ENCODE results near the gene NDRG4. TPM values are rescaled to one million over a fixed set of nuclear protein-coding genes. Genes with fewer than 3 reads are reported as not detected.
A peak's percentile ranks its signal among the peaks of the same experiment; 100 is the strongest.

Gene NDRG4
- 10 to 100 TPM in 4 of 5 donors, 1 to 10 TPM in 1; 9.8 to 16.5 (median 12.9) TPM for polyA plus RNA-seq (ENCODE audit: insufficient read depth in 1 of 5, insufficient read length in 5 of 5, low replicate concordance in 1 of 5)
- long read RNA-seq, donor 1, partial matches to known transcripts, result 0 of 5 reads
- long read RNA-seq, donor 1, other reads (novel, unspliced or antisense), result 0 of 5 reads
- long read RNA-seq, donor 2, partial matches to known transcripts, result 0 of 4 reads
- long read RNA-seq, donor 2, other reads (novel, unspliced or antisense), result 0 of 4 reads
- long read RNA-seq, donor 3, partial matches to known transcripts, result 0 of 5 reads
- long read RNA-seq, donor 3, other reads (novel, unspliced or antisense), result 0 of 5 reads
- long read RNA-seq, donor 4, partial matches to known transcripts, result 0 of 4 reads
- long read RNA-seq, donor 4, other reads (novel, unspliced or antisense), result 0 of 4 reads
- long read RNA-seq, donor 5, partial matches to known transcripts, result 0 of 1 reads
- long read RNA-seq, donor 5, other reads (novel, unspliced or antisense), result 0 of 1 reads
- long read RNA-seq, donor 6, transcript NDRG4-219 (1 exons, 2,700 nt), result major isoform, 6 of 11 reads
- long read RNA-seq, donor 6, partial matches to known transcripts, result 0 of 11 reads
- long read RNA-seq, donor 6, other reads (novel, unspliced or antisense), result 0 of 11 reads
- long read RNA-seq, donor 7, result 0 reads
- long read RNA-seq, donor 8, transcript NDRG4-219 (1 exons, 2,700 nt), result major isoform, 6 of 6 reads
- long read RNA-seq, donor 8, partial matches to known transcripts, result 0 of 6 reads
- long read RNA-seq, donor 8, other reads (novel, unspliced or antisense), result 0 of 6 reads

DNA sequence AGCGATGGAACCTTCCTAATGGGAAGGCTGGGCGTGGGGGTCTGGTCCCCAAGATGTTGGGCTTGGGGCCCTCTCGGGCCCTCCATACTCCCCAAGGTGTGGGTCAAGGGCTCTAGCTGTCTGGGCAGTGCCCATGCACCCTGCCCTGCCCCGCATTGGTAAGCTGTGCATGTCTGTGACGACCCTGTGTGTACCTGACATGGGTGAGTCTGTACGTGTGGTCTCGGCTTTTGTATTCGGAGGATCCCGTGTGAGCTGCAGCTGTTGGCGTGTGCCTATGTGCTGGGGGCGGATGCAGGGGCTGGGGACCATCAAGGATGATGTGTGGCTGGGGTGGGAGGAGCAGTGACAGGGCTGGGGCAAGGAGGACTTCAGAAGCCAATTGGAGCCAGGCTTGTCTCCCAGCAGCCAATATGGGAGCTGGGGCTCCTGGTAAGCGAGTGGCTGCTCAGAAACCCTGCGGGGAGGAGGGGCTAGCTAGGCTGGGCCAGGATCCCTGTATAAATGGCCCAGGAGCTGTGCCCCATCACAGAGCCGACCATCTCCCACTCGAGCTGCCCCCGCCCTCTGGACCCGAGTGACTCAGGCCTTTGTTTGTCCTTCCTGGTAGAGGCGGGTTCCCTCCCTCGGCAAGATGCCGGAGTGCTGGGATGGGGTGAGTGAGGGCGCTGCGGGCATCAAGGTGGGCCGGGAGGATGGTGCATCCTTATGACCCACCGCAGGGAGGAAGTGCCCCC is at the start of gene NDRG4:
NDRG4 (plus strand) TSS at position 529 of the 737 bp plus-strand sequence; CDS start at position 635, 106 bp downstream.
- DNase-seq, result peak in 1 of 2 donors; percentile 46

DNA sequence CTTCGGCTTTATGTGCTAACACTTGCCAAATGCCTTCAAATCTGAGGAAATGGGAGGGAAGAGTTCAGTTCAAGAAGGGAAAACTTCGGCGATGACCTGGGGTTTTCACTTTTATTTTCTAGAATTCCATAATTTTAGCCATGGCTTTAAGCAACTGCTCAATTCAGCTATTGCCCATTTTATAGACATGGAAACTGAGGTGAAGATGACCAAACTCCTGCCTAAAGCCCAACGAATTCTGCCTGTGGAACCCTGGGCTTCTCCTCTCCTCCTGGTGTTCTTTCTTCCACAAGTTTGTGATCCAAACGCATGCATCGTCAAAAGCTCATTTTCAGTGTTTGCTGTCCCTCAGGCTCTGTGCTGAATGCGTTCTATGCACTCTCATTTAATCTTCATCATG is 49.4 kb upstream of the NDRG4 start:
- no peak for DNase-seq

GRCh38 chr16:58451265-58451689 is 48.7 kb upstream of the NDRG4 start:
- DNase-seq, result no peak

- DNase-seq, result no peak
These were observed 48.0 kb upstream of the NDRG4 start for GRCh38 chr16:58451945-58452401.

DNA sequence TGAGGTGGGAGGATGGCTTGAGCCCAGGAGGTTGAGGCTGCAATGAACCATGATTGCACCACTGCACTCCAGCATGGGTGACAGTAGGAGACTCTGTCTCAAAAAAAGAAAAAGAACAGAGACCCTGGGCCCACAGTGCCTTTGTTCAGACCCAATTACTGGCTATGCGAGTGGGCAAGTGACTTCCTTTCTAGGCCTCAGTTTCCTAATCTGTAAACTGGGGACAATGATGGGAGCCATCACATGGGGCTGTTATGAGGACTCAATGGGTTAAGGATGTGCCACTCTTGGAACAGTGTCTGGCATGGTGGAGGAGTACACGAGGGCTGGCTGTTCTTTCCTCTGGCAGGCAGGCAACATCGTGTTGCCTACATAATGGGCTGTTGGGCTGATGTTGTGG is 47.3 kb upstream of the NDRG4 start:
- no peak for DNase-seq

DNA sequence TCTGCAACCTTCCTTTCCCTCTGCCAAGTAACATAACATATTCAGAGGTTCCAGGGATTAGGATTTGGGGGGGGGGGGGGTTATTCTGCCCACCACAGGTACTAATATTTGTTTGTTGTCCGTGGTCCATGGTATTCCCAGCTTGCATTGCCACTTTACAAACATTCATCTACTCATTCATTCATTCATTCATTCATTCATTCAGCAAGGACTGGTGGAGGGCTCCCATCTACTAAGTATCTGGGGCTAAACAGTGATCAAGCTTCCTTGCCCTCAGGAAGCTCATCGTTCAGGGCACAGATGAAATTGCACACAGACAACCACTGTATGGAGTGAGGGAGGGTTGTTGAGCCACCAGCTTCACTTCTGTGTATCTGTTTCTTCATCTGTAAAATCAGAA is 45.8 kb upstream of the NDRG4 start:
- DNase-seq, result no peak

DNA sequence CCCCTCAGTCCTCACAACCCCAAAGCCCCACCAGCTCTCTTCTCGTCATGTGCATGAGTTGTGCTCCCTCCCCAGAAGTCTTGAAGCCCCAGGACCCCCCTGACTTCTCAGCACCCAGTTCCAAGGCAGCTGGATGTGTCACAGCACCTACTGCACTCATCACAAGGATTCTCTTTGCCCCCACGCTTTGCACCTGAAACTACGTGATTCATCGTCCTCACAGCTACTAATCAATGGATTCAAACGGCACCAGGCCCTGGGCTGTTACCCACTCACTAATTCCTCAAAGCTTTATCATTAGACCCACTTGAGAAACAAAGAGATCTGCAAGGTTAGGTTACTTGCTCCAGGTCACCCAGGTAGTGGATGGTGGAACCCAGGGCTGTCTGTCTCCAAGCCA is 45.1 kb upstream of the NDRG4 start:
- no peak for DNase-seq

DNA sequence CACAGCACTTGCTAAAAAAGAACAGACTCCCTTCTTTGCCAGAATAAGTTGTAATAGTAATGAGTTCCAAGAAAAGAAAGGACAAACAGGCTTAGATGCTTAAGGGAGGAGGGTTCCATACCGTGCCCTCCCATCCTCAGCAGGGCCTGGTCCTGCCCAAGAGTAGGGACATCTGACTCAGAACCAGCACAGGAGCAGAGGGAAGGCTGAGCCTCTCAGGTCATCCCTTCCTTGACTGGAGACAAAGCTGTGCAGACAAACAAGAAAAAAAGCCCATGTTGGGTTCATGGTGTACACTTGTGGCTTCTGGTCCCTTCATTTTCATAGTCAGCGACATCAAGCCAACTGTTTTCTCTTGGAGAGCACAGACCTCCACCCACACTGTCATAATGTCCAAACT is 44.2 kb upstream of the NDRG4 start:
- DNase-seq, result no peak

DNA sequence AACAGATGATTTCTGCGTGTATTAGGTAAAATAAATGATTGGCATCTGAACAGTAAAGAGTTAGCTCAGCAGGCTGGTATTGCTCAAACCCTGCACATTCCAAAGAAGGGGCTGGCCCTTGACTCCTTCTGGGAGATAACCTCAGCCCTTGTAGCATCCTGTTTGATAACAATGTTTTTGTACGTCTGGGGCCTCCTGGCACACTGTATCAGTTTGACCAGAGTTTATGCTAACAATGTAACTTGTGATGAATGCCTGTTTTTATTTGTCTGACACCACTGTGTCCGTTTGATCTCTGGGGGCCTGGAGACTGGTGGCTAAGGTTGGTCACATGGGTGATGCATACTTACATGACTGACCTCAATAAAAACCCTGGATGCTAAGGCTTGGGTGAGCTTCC is 43.8 kb upstream of the NDRG4 start:
- no peak for DNase-seq

GRCh38 chr16:58458606-58459343 is 41.2 kb upstream of the NDRG4 start:
- DNase-seq, result no peak

DNA sequence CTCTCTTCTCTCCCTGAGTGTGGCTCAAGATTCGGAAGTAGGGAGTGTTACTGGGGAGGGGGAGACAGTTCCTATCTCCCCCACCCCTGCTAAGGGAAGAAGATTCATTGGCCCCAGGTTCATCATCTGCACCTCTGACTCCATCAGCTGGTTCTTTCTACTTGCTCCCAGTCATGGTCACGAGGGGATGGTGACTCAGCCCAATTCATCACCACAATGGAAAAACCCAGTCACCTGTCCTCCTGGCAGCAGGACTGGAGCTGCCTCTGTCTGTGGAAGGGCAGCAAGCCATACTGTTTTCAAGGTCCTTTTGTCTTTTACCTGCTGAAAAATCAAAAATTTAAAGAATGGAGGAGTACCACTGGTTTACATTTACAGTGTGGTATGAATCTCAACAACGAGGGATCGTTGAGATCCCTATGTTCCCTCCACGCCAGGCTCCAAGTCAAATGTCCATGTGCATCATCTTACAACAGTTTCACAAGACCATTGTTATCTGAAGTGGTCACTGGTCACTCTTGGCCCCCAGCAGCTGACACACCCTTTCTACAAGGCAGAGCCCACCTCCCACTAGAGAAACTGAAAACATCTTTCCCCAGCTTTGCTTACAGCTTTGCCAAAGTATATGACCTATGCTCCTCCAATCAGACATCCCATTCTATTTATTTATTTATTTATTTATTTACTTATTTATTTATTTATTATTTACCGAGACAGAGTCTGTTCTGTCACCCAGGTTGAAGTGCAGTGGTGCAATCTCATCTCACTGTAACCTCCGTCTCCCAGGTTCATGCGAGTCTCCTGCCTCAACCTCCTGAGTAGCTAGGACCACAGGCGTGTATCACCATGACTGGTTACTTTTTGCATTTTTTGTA is 40.4 kb upstream of the NDRG4 start:
- DNase-seq, result no peak

GRCh38 chr16:58460219-58460610 is 39.7 kb upstream of the NDRG4 start:
- DNase-seq, result no peak

DNA sequence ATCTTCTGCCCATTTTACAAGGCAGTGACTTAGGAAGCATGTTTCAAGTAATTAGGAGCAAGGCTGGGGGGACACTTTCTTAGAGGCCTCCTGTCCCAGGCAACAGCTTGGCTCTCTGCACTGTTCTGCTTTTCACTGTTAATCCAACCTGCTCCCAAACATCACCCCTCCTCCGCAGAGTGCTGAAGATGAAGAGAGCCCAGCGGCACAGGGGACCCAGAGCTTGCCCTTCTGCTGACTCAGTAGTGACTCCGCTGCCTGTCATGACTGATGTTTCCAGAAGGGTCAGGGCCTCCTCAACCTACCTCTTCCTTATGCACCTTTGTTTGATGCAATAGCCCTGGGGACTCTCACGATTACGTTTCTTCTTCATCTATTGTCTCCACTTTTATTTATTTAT is 38.9 kb upstream of the NDRG4 start:
- DNase-seq, result no peak

GRCh38 chr16:58461640-58462039 is 38.3 kb upstream of the NDRG4 start:
- no peak for DNase-seq

DNA sequence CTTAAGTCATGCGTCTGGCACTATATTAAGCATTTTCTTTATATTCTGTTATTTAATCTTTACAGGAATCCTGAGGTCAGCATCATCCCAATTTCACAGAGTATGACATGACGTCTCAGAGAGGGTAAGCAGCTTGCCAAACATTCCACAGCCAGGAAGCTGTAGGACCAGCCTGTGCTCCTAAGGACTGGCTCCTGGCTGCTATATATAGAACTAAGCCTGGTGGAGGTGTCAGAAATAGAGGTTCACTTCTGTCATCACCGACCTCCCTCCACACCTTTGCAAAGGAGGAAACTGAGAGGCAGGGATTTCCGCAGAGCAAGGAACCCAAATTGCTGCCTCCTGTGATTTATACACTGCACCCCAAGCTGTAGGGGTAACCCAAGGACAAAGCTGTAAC is 37.9 kb upstream of the NDRG4 start:
- DNase-seq, result no peak

- DNase-seq, result no peak
These were observed 37.4 kb upstream of the NDRG4 start for GRCh38 chr16:58462499-58462996.

GRCh38 chr16:58462997-58463941 is 36.7 kb upstream of the NDRG4 start:
- DNase-seq, result no peak

DNA sequence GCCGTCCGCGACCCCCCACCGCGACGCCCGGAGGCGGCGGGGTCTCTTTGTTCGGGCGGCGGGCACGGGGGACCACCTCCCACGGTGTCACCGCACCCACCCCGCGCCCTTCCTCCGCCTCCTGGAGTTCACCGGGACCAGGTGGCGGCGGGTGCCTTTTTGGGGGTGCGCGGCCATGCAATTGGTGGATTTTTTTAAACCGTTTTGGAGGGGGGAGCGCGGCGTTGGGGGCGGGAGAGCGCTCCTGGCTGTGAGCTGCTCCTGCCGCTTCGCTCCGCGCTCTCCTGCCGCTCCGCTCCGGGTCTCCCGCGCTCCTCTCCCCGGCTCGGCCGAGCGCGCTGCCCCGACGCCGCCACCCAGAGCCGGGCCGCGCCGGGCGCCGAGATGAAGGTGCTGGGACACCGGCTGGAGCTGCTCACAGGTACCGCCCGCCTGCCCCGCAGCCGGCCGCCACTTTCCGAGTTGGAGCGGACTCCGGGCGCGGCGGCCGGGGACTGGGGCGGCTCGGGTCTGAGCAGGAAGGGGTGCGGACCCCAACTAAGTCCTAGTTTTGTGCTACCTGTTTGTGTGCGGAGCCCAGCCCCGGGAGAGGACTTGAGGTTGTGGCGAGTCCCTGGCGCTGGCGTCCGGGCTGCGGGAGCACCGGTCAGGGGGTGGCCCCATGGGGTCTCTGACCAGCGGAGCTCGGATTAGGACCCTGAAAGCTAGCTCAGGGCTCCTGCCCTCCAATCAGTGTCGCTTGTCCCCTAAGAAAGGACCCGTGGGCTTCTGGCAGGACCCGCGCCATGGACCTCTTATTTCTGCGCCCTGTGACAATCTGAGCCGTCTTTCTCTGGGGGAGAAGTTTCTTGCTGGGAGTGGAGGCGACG is 35.7 kb upstream of the NDRG4 start:
- DNase-seq, result no peak
